Gastroesophageal sphincter (tissue), 4 donors: ENCODE data around the gene GDPD1. TPM values are rescaled to one million over a fixed set of nuclear protein-coding genes. Genes with fewer than 3 reads are reported as not detected.
A peak's percentile ranks its signal among the peaks of the same experiment; 100 is the strongest.

Experiments
- ATAC-seq: fragments of 150-250 bp; one replicate; pipeline ENCODE4 v1.9.1; 2016; ENCODE audit warnings: mild to moderate bottlenecking, moderate library complexity
- H3K27ac ChIP-seq, 4 donors: fragments of 200-600 bp; sonication (generic) in 3 of 4; 1 replicate in 3 of 4; 2 replicates in 1 of 4; pipeline ENCODE4 v1.5.1; 2016 to 2019
- H3K27me3 ChIP-seq: fragments of 200-600 bp; sonication (generic); one replicate; pipeline ENCODE4 v1.5.1; 2019
- H3K36me3 ChIP-seq, 2 donors: fragments of 200-600 bp; sonication (generic); one replicate each; pipeline ENCODE4 v1.5.1; 2019; ENCODE audit warnings: control low read depth in 1 of 2
- H3K4me1 ChIP-seq, 3 donors: fragments of 200-600 bp; sonication (generic); 1 replicate in 2 of 3; 2 replicates in 1 of 3; pipeline ENCODE4 v1.5.1; 2016 to 2019; ENCODE audit warnings: control low read depth in 2 of 3
- H3K4me3 ChIP-seq, 2 donors: fragments of 200-600 bp; sonication (generic); one replicate each; pipeline ENCODE4 v1.5.1; 2019; ENCODE audit warnings: mild to moderate bottlenecking in 1 of 2, moderate library complexity in 1 of 2
- H3K9me3 ChIP-seq, 3 donors: fragments of 200-600 bp; sonication (generic); one replicate each; pipeline ENCODE4 v1.5.1; 2017 to 2019; ENCODE audit warnings: control low read depth in 2 of 3
- CTCF ChIP-seq, 4 experiments: fragments of 200-600 bp in 2 of 4; fragments of 450-650 bp in 2 of 4; sonication (generic) in 1 of 4; IDR thresholded peaks; one replicate each; pipeline ENCODE4 v1.5.1; 2017 to 2019; ENCODE audit warnings: antibody characterized with exemption in 4 of 4, mild to moderate bottlenecking in 2 of 4, moderate library complexity in 2 of 4
- EP300 ChIP-seq: sonication (generic); formaldehyde crosslinking; IDR thresholded peaks from one replicate; pipeline ENCODE4 v1.6.1; 2017; ENCODE audit warnings: antibody characterized with exemption, mild to moderate bottlenecking
- POLR2A ChIP-seq, 2 donors: fragments of 450-650 bp; IDR thresholded peaks; one replicate each; pipeline ENCODE4 v1.6.1; 2017; ENCODE audit warnings: antibody characterized with exemption in 2 of 2, mild to moderate bottlenecking in 2 of 2, moderate library complexity in 1 of 2
- POLR2AphosphoS5 ChIP-seq: sonication (generic); formaldehyde crosslinking; IDR thresholded peaks from one replicate; pipeline ENCODE4 v1.6.1; 2017; ENCODE audit warnings: antibody characterized with exemption
- WGBS, 2 donors: methylation state at CpG; one replicate each; pipeline ENCODE4 v1.1.5; 2018; ENCODE audit warnings: low coverage in 1 of 2; 5-methylcytosine and 5-hydroxymethylcytosine counted together
- total RNA-seq, 4 donors: library from RNA; depleted of rRNA; stranded (reverse); fragments of >200 nt; gene quantifications; one replicate each; pipeline ENCODE4 v1.1.0, GENCODE V29; 2016

The GDPD1 gene
- total RNA-seq, 4 donors from 2014 or later: 0.67 to 6.2 (median 2.5) TPM

- Histone ChIP-seq H3K27ac (no peak overlapping the region), H3K9me3 (no peaks in the 10 kb centered on the region), H3K4me1 (no peaks in the 10 kb centered on the region), H3K4me3 (no peak overlapping the region), H3K27me3 (no peaks in the 10 kb centered on the region), H3K36me3 (no peaks in the 10 kb centered on the region)
- TF ChIP-seq EP300 (no peak), POLR2AphosphoS5 (no peak), POLR2A (IDR thresholded peaks at IDR 0.05) (no peak), CTCF (IDR thresholded peaks at IDR 0.05) (no peak)
- WGBS, 2 donors: 100% methylated on average over 1 to 2 of the region's 2 CpGs
- no peak for ATAC-seq
Measured at GRCh38 chr17:59260722-59261121, 40.4 kb downstream of the GDPD1 start.

GRCh38 chr17:59266745-59267144 lies 46.4 kb downstream of the GDPD1 start:
- WGBS, 2 donors: 82 to 84% methylated on average over 4 of the region's 4 CpGs
- Histone ChIP-seq H3K27me3 (no peaks in the 10 kb centered on the region), H3K36me3 (peaks cover 0 to 23% of the 10 kb centered on the region in 2 donors), H3K4me1 (no peaks in the 10 kb centered on the region), H3K9me3 (no peaks in the 10 kb centered on the region), H3K27ac (no peak overlapping the region), H3K4me3 (no peak overlapping the region)
- ATAC-seq: no peak
- no peak for TF ChIP-seq POLR2A (IDR thresholded peaks at IDR 0.05)
- TF ChIP-seq EP300: no peak
- TF ChIP-seq CTCF (IDR thresholded peaks at IDR 0.05): no peak
- TF ChIP-seq POLR2AphosphoS5: no peak

- no peak for ATAC-seq
- TF ChIP-seq EP300 (no peak), POLR2AphosphoS5 (no peak), CTCF (IDR thresholded peaks at IDR 0.05) (no peak), POLR2A (IDR thresholded peaks at IDR 0.05) (no peak)
- no peak overlapping the region for H3K4me3 ChIP-seq
- H3K27ac ChIP-seq: no peak overlapping the region
- no peaks in the 10 kb centered on the region for H3K27me3 ChIP-seq
- WGBS, 2 donors: 91 to 98% methylated on average over 5 of the region's 5 CpGs
- H3K36me3 ChIP-seq: peaks cover 0 to 30% of the 10 kb centered on the region in 2 donors
- H3K9me3 ChIP-seq: no peaks in the 10 kb centered on the region
- H3K4me1 ChIP-seq: no peaks in the 10 kb centered on the region
Measured at GRCh38 chr17:59267776-59268175, 47.5 kb downstream of the GDPD1 start.

- WGBS, 2 donors: 80 to 85% methylated on average over 1 of the region's 1 CpG
- Histone ChIP-seq H3K9me3 (no peaks in the 10 kb centered on the region), H3K4me3 (no peak overlapping the region), H3K27ac (no peak overlapping the region), H3K27me3 (no peaks in the 10 kb centered on the region), H3K36me3 (peaks cover 0 to 19% of the 10 kb centered on the region in 2 donors), H3K4me1 (no peaks in the 10 kb centered on the region)
- TF ChIP-seq CTCF (IDR thresholded peaks at IDR 0.05) (no peak), EP300 (no peak), POLR2AphosphoS5 (no peak), POLR2A (IDR thresholded peaks at IDR 0.05) (no peak)
- ATAC-seq: no peak
Measured at GRCh38 chr17:59275618-59276017, 55.3 kb downstream of the GDPD1 start.

GRCh38 chr17:59277031-59277430 lies 56.7 kb downstream of the GDPD1 start:
- Histone ChIP-seq H3K9me3 (no peaks in the 10 kb centered on the region), H3K27ac (peak overlapping the region in 1 of 4 donors; percentile 32), H3K4me3 (no peak overlapping the region), H3K36me3 (peaks cover 0 to 14% of the 10 kb centered on the region in 2 donors), H3K27me3 (no peaks in the 10 kb centered on the region), H3K4me1 (no peaks in the 10 kb centered on the region)
- no peak for ATAC-seq
- TF ChIP-seq POLR2AphosphoS5 (no peak), EP300 (no peak), POLR2A (IDR thresholded peaks at IDR 0.05) (no peak), CTCF (IDR thresholded peaks at IDR 0.05) (no peak)
- 86 to 94% methylated on average over 4 of the region's 4 CpGs for WGBS, 2 donors
